H9 (cell line): ENCODE measurements around the gene MTRF1. TPM values are rescaled to one million over a fixed set of nuclear protein-coding genes. Genes with fewer than 3 reads are reported as not detected.

Experiments
- DNase-seq: peaks from one replicate; pipeline ENCODE4 v3.0.0-alpha.2; 2017
- H2AFZ ChIP-seq: one replicate; pipeline ENCODE4 v1.6.1; 2013; ENCODE audit warnings: mild to moderate bottlenecking, low read length, control low read depth, moderate library complexity
- H2AK5ac ChIP-seq: 2 replicates; pipeline ENCODE4 v1.6.1; 2013; ENCODE audit warnings: low read length, control low read depth, mixed read lengths; ENCODE audit not compliant: insufficient read length
- H2BK120ac ChIP-seq: one replicate; pipeline ENCODE4 v1.6.1; 2013; ENCODE audit warnings: low read depth, mild to moderate bottlenecking, low read length, control low read depth, inconsistent platforms; ENCODE audit not compliant: poor library complexity, severe bottlenecking
- H2BK12ac ChIP-seq: 2 replicates; pipeline ENCODE4 v1.6.1; 2013; ENCODE audit warnings: low read length, control low read depth, mixed read lengths, low read depth; ENCODE audit not compliant: insufficient read length
- H2BK15ac ChIP-seq: 2 replicates; pipeline ENCODE4 v1.6.1; 2013; ENCODE audit warnings: low read depth, low read length, control low read depth
- H2BK20ac ChIP-seq: one replicate; pipeline ENCODE4 v1.6.1; 2013; ENCODE audit warnings: low read depth, mild to moderate bottlenecking, low read length, control low read depth, inconsistent platforms; ENCODE audit not compliant: poor library complexity, severe bottlenecking
- H2BK5ac ChIP-seq: 2 replicates; pipeline ENCODE4 v1.6.1; 2013; ENCODE audit warnings: low read length, control low read depth, mixed read lengths; ENCODE audit not compliant: insufficient read length
- H3K14ac ChIP-seq: 2 replicates; pipeline ENCODE4 v1.6.1; 2013; ENCODE audit warnings: low read length, control low read depth; ENCODE audit not compliant: insufficient read depth
- H3K18ac ChIP-seq: 2 replicates; pipeline ENCODE4 v1.6.1; 2013; ENCODE audit warnings: low read depth, mild to moderate bottlenecking, mixed read lengths, low read length, control low read depth; ENCODE audit not compliant: insufficient read length
- H3K23ac ChIP-seq: 2 replicates; pipeline ENCODE4 v1.6.1; 2013; ENCODE audit warnings: low read length, control low read depth, mixed read lengths, low read depth; ENCODE audit not compliant: insufficient read length
- H3K23me2 ChIP-seq: 2 replicates; pipeline ENCODE4 v1.6.1; 2013; ENCODE audit warnings: low read depth, mild to moderate bottlenecking, mixed read lengths, low read length, control low read depth; ENCODE audit not compliant: insufficient read length, poor library complexity, severe bottlenecking
- H3K27ac ChIP-seq: 2 replicates; pipeline ENCODE4 v1.5.1; 2013; ENCODE audit warnings: low read length, control low read depth, mixed read lengths, low read depth; ENCODE audit not compliant: insufficient read length
- H3K27me3 ChIP-seq: 2 replicates; pipeline ENCODE4 v1.6.1; 2013; ENCODE audit warnings: low read length, control low read depth, inconsistent platforms; ENCODE audit not compliant: insufficient read depth
- H3K4ac ChIP-seq: 2 replicates; pipeline ENCODE4 v1.6.1; 2013; ENCODE audit warnings: low read depth, mild to moderate bottlenecking, control low read depth, inconsistent platforms, low read length, moderate library complexity
- H3K4me1 ChIP-seq: 2 replicates; pipeline ENCODE4 v1.6.1; 2013; ENCODE audit warnings: low read length, control low read depth, inconsistent platforms; ENCODE audit not compliant: insufficient read depth
- H3K4me2 ChIP-seq: 2 replicates; pipeline ENCODE4 v1.6.1; 2013; ENCODE audit warnings: low read length, control low read depth, mixed read lengths; ENCODE audit not compliant: insufficient read length, insufficient read depth
- H3K56ac ChIP-seq: 2 replicates; pipeline ENCODE4 v1.6.1; 2013; ENCODE audit warnings: low read depth, mild to moderate bottlenecking, mixed read lengths, low read length, control low read depth; ENCODE audit not compliant: insufficient read length
- H3K79me1 ChIP-seq: 2 replicates; pipeline ENCODE4 v1.6.1; 2013; ENCODE audit warnings: low read depth, mild to moderate bottlenecking, moderate library complexity, low read length, control low read depth, inconsistent platforms; ENCODE audit not compliant: insufficient read depth, poor library complexity, severe bottlenecking
- H3K79me2 ChIP-seq: 2 replicates; pipeline ENCODE4 v1.6.1; 2013; ENCODE audit warnings: low read length, control low read depth, inconsistent platforms; ENCODE audit not compliant: insufficient read depth
- H3K9ac ChIP-seq: 2 replicates; pipeline ENCODE4 v1.6.1; 2013; ENCODE audit warnings: low read length, control low read depth, mixed read lengths; ENCODE audit not compliant: insufficient read length; ENCODE audit errors: extremely low read depth
- H3K9me3 ChIP-seq: one replicate; pipeline ENCODE4 v1.6.1; 2013; ENCODE audit warnings: low read depth, low read length, inconsistent platforms; ENCODE audit not compliant: control insufficient read depth
- H3T11ph ChIP-seq: one replicate; pipeline ENCODE4 v1.6.1; 2013; ENCODE audit warnings: mild to moderate bottlenecking, low read length, control low read depth, inconsistent platforms
- H4K20me1 ChIP-seq: one replicate; pipeline ENCODE4 v1.6.1; 2013; ENCODE audit not compliant: control insufficient read depth, insufficient read length, insufficient read depth
- H4K5ac ChIP-seq: 2 replicates; pipeline ENCODE4 v1.6.1; 2013; ENCODE audit warnings: low read depth, mild to moderate bottlenecking, mixed read lengths, low read length, control low read depth; ENCODE audit not compliant: insufficient read length
- H4K8ac ChIP-seq: replicated peaks from 2 replicates; pipeline ENCODE4 v1.6.1; 2013; ENCODE audit warnings: low read length, control low read depth, mixed read lengths, low read depth; ENCODE audit not compliant: insufficient read length
- H4K91ac ChIP-seq: 2 replicates; pipeline ENCODE4 v1.6.1; 2013; ENCODE audit warnings: low read depth, mild to moderate bottlenecking, moderate library complexity, mixed read lengths, low read length, control low read depth; ENCODE audit not compliant: insufficient read length
- H3K27ac Mint-ChIP-seq, 3 experiments: 2 replicates in 2 of 3; 3 replicates in 1 of 3; pipeline ENCODE4 v1.8.0; 2020 to 2021; ENCODE audit warnings: mixed read lengths in 3 of 3, mild to moderate bottlenecking in 1 of 3, moderate library complexity in 1 of 3
- H3K27me3 Mint-ChIP-seq: 2 replicates; pipeline ENCODE4 v1.8.0; 2021; ENCODE audit warnings: low read depth, mild to moderate bottlenecking, moderate library complexity, mixed read lengths
- H3K36me3 Mint-ChIP-seq, 3 experiments: 2 replicates in 2 of 3; 3 replicates in 1 of 3; pipeline ENCODE4 v1.8.0; 2020 to 2021; ENCODE audit warnings: low read depth in 3 of 3, mixed read lengths in 3 of 3; ENCODE audit not compliant: insufficient read depth in 1 of 3
- H3K4me1 Mint-ChIP-seq, 2 experiments: 2 replicates each; pipeline ENCODE4 v1.8.0; 2020; ENCODE audit warnings: mixed read lengths in 2 of 2
- H3K4me3 Mint-ChIP-seq, 2 experiments: 2 replicates in 1 of 2; 3 replicates in 1 of 2; pipeline ENCODE4 v1.8.0; 2020 to 2021; ENCODE audit warnings: mild to moderate bottlenecking in 2 of 2, mixed read lengths in 2 of 2, moderate library complexity in 1 of 2
- H3K9me3 Mint-ChIP-seq, 2 experiments: 2 replicates in 1 of 2; 3 replicates in 1 of 2; pipeline ENCODE4 v1.8.0; 2020; ENCODE audit warnings: mild to moderate bottlenecking in 2 of 2, mixed read lengths in 2 of 2, moderate library complexity in 1 of 2
- total RNA-seq: library from RNA; stranded (reverse); gene quantifications from 2 replicates; pipeline ENCODE4 v1.2.1, GENCODE V29; 2021
- TF ChIP-seq, protein P1 (sequence below): fragments of 200-600 bp; sonication (generic); conservative IDR thresholded peaks from 3 replicates; pipeline ENCODE4 v1.8.0; 2021; ENCODE audit warnings: antibody characterized with exemption, mild to moderate bottlenecking

Gene MTRF1
- total RNA-seq, 1 experiment from 2014 or later: 16.2 TPM

- DNase-seq: no peak
- no peak overlapping the region for H3K4ac ChIP-seq
- Mint-ChIP-seq H3K27ac (no peak overlapping the region), H3K27me3 (no peaks in the 10 kb centered on the region), H3K36me3 (peaks cover 2 to 7% (median 4%) of the 10 kb centered on the region in 3 experiments; a peak in 6 of 7 replicates), H3K9me3 (peaks cover 10 to 13% of the 10 kb centered on the region in 2 experiments), H3K4me3 (no peak overlapping the region), H3K4me1 (no peaks in the 10 kb centered on the region)
- H3T11ph ChIP-seq: no peak overlapping the region
- H2BK120ac ChIP-seq: no peak overlapping the region
- H2BK20ac ChIP-seq: no peak overlapping the region
- H3K56ac ChIP-seq: no peak overlapping the region
- no peak overlapping the region for H2AK5ac ChIP-seq
- no peak overlapping the region for H4K91ac ChIP-seq
- H3K79me1 ChIP-seq: no peaks in the 10 kb centered on the region
- no peak overlapping the region for H2BK15ac ChIP-seq
- no peaks in the 10 kb centered on the region for H3K79me2 ChIP-seq
- H3K23me2 ChIP-seq: no peaks in the 10 kb centered on the region
- no peak overlapping the region for H3K18ac ChIP-seq
- no peaks in the 10 kb centered on the region for H3K27me3 ChIP-seq
- no peak overlapping the region for H2AFZ ChIP-seq
- no peaks in the 10 kb centered on the region for H3K9me3 ChIP-seq
- H3K9ac ChIP-seq: no peak overlapping the region
- TF ChIP-seq, protein P1, sequence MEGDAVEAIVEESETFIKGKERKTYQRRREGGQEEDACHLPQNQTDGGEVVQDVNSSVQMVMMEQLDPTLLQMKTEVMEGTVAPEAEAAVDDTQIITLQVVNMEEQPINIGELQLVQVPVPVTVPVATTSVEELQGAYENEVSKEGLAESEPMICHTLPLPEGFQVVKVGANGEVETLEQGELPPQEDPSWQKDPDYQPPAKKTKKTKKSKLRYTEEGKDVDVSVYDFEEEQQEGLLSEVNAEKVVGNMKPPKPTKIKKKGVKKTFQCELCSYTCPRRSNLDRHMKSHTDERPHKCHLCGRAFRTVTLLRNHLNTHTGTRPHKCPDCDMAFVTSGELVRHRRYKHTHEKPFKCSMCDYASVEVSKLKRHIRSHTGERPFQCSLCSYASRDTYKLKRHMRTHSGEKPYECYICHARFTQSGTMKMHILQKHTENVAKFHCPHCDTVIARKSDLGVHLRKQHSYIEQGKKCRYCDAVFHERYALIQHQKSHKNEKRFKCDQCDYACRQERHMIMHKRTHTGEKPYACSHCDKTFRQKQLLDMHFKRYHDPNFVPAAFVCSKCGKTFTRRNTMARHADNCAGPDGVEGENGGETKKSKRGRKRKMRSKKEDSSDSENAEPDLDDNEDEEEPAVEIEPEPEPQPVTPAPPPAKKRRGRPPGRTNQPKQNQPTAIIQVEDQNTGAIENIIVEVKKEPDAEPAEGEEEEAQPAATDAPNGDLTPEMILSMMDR: no peak
- H2BK5ac ChIP-seq: no peak overlapping the region
- H3K4me1 ChIP-seq: no peaks in the 10 kb centered on the region
- no peak overlapping the region for H3K14ac ChIP-seq
- H3K23ac ChIP-seq: no peak overlapping the region
- H4K8ac ChIP-seq: no peak overlapping the region
- no peak overlapping the region for H3K27ac ChIP-seq
- no peaks in the 10 kb centered on the region for H4K20me1 ChIP-seq
- no peak overlapping the region for H3K4me2 ChIP-seq
- no peak overlapping the region for H4K5ac ChIP-seq
- no peak overlapping the region for H2BK12ac ChIP-seq
Measured at GRCh38 chr13:41216160-41216559, 47.2 kb downstream of the MTRF1 start.
